HL-60 (cell line): Measurements from ENCODE around the gene CIROP.

ENCODE experiments used
- CTCF ChIP-seq: IDR thresholded peaks from one replicate; pipeline ENCODE4 v1.5.1; 2011; ENCODE audit warnings: low read length, control low read depth, inconsistent platforms; ENCODE audit not compliant: insufficient read depth
- POLR2AphosphoS5 ChIP-seq: IDR thresholded peaks from 2 replicates; pipeline ENCODE4 v1.6.1; 2012; ENCODE audit warnings: low read depth

- no peak for TF ChIP-seq CTCF
- no peak for TF ChIP-seq POLR2AphosphoS5
Measured at GRCh38 chr14:23146351-23146910, 41.6 kb upstream of the CIROP start.
